DOHH2 (cell line): ENCODE data around the gene LRRC1.

ENCODE experiments used
- CTCF ChIP-seq: fragments of 200-600 bp; sonication (generic); IDR thresholded peaks from one replicate; pipeline ENCODE4 v1.5.1; 2014; ENCODE audit warnings: antibody characterized with exemption, mild to moderate bottlenecking, low read depth, low read length; ENCODE audit not compliant: poor library complexity, severe bottlenecking
- EZH2phosphoT487 ChIP-seq: fragments of 200-600 bp; sonication (generic); IDR thresholded peaks from 2 replicates; pipeline ENCODE4 v1.6.1; 2017; ENCODE audit warnings: borderline replicate concordance, mild to moderate bottlenecking, antibody characterized with exemption, low read length, moderate library complexity, mixed read lengths

GRCh38 chr6:53746442-53747103 lies 48.2 kb upstream of the LRRC1 start:
- TF ChIP-seq CTCF (no peak), EZH2phosphoT487 (no peak)
